ES-I3 (cell line): Measurements from ENCODE around the gene MACROD2.

ENCODE experiments used
- H3K36me3 ChIP-seq: 2 replicates; pipeline ENCODE4 v1.6.1; 2013; ENCODE audit warnings: mild to moderate bottlenecking, low read length, control low read depth, moderate library complexity; ENCODE audit not compliant: insufficient read depth
- H3K4me1 ChIP-seq: 2 replicates; pipeline ENCODE4 v1.6.1; 2013; ENCODE audit warnings: mild to moderate bottlenecking, control low read depth, low read length; ENCODE audit not compliant: insufficient read depth
- H3K9ac ChIP-seq: 2 replicates; pipeline ENCODE4 v1.6.1; 2013; ENCODE audit warnings: low read depth, mild to moderate bottlenecking, low read length, moderate library complexity
- H3K9me3 ChIP-seq: 2 replicates; pipeline ENCODE4 v1.6.1; 2013; ENCODE audit warnings: mild to moderate bottlenecking, low read length, moderate library complexity; ENCODE audit not compliant: control insufficient read depth, insufficient read depth

The MACROD2 gene

DNA sequence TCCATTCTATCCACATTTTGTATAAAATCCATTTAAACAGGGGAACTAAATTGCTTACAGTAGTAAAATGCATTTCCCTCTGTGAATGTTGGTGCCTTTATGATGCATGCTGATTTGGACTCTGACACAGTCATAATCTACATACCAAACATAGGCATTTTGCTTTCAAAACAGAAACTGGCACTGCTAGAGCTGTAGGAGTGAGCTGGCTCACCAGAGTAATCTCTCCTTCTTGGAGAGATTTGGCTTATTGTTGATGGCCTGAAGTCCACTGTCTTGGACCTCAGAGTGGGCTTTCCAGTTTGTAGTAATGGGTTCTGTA is 705.3 kb downstream of the MACROD2 start:
- no peaks in the 10 kb centered on the region for H3K36me3 ChIP-seq
- H3K9ac ChIP-seq, result no peak overlapping the region
- H3K4me1 ChIP-seq, result no peaks in the 10 kb centered on the region
- no peaks in the 10 kb centered on the region for H3K9me3 ChIP-seq

DNA sequence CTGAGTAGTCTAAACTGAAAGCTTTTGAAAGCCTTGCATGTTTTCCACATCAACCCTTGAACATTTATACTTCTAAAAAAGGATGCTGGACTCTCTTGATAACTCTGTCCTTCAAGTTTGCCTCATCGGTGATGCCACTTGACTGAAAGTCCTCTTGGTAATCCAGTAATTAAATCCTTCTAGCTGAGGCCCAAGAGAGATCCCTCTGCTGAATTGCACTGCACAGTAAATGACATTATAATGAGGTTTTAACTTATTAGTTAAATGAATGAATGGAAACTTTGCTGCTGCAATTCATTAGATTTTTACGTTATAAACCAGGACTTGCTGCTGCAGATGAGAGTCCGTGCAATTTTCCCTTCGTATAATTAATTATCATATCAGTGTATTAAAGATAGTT is 706.0 kb downstream of the MACROD2 start:
- Histone ChIP-seq H3K4me1 (no peaks in the 10 kb centered on the region), H3K36me3 (no peaks in the 10 kb centered on the region), H3K9me3 (no peaks in the 10 kb centered on the region), H3K9ac (no peak overlapping the region)

DNA sequence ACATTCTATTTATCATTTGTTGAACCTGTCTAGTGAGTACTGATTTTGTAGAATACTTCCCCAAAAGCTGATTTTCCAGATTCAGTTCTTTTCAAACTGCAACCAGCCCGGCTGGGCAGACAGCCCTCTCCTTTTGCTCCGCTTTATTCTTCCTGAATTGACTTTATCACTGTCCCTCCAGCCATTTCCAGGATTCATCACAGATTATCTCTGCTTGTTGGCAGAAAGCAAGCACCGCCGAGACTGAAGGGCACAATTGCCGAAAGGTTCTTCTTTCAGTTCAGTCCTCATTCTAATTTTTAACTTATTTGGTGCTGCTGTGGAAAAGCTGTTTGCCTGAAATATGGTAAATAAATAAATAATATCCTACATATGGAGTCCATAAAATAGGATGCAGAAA is 711.2 kb downstream of the MACROD2 start:
- H3K36me3 ChIP-seq, result no peaks in the 10 kb centered on the region
- H3K9ac ChIP-seq, result no peak overlapping the region
- H3K4me1 ChIP-seq, result peaks cover 10% of the 10 kb centered on the region; the same call in 1 of the 2 replicates
- H3K9me3 ChIP-seq, result no peaks in the 10 kb centered on the region

DNA sequence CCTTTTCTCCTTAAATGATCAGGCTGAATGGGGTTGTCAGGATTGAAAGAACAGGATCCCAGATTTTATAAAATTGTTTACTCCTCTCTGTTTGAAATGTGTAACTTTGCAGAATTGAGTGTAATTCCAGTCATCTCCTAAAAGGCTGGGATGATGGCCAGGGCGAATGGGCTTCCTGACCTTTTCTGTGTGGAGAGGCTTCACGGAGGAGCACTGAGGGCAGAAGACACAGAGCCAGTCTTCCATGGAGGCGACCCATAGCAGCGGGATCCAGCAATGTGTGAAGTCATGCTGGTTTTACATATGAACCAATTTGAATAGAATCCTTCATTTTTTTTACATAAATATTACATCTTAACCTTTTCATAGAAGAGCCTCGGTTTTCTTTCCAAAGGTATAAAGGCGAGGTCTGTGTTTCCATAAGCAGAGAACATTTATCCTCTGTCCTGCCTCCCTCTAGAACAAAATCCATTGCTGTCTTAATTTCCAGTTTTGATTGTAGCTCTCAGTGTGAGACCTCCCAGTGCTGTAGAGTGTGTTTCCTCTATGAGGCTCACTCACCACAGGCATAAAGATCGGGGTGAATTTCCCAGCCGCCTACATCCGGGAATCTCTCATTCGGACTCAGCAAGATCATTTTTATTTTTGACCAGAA is 711.8 kb downstream of the MACROD2 start:
- no peak overlapping the region for H3K9ac ChIP-seq
- no peaks in the 10 kb centered on the region for H3K36me3 ChIP-seq
- peaks cover 11% of the 10 kb centered on the region for H3K4me1 ChIP-seq

DNA sequence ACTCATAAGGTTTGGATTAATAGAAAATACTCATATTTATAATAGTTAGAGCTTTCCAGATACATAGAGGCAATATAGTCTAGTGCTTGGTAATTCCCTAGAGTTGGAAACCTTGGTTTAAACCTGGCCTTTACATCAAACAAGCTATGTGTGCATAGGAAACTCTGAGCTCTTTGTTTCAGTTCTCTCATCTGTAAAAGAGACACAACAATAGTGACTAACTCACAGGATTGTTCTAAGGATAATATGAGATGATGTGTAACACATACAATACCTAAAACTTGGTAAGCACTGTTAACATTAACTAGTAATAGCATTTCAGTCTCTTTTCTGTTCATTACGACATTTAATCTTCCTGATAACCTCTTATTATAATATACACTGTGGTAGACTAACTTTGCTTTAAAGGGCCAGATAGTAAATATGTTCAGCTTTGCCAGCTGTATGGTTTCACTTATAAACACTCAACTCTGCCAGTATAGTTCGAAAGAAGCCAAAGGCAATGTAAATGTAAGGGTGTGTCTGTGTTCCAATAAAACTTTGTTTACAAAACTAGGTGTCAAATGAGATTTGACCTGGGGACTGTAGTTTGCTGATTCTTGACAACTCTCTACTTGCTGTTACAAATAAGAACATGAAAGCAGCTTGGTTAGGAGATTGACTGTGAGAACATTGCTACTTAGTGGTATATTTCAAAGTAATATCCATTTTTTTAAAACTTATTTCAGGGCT is 712.7 kb downstream of the MACROD2 start:
- H3K36me3 ChIP-seq, result no peaks in the 10 kb centered on the region
- H3K9ac ChIP-seq, result no peak overlapping the region
- H3K4me1 ChIP-seq, result peaks cover 20% of the 10 kb centered on the region
- H3K9me3 ChIP-seq, result no peaks in the 10 kb centered on the region

More for the DNA sequence above, 711.8 kb downstream of the MACROD2 start:
- no peaks in the 10 kb centered on the region for H3K9me3 ChIP-seq

DNA sequence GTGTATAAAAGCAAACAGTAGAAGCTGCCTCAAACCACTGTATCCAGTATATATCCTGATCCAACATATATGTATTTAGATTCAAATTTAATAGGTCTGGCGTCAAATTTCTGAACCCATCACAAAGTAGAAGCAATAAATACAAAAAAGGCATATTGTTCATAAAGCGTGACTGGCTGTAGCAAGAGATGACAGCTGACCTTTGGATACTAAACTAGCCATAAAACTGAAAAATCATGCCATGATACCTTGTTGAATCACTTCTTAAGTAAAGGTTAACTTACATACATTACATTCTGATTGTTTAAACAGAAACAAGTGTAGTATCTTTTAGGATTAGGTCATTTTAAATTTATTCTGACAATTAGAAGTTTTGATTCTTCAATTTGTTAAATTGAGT is 714.1 kb downstream of the MACROD2 start:
- Histone ChIP-seq H3K9me3 (no peaks in the 10 kb centered on the region), H3K9ac (no peak overlapping the region), H3K36me3 (no peaks in the 10 kb centered on the region), H3K4me1 (peaks cover 21% of the 10 kb centered on the region)

DNA sequence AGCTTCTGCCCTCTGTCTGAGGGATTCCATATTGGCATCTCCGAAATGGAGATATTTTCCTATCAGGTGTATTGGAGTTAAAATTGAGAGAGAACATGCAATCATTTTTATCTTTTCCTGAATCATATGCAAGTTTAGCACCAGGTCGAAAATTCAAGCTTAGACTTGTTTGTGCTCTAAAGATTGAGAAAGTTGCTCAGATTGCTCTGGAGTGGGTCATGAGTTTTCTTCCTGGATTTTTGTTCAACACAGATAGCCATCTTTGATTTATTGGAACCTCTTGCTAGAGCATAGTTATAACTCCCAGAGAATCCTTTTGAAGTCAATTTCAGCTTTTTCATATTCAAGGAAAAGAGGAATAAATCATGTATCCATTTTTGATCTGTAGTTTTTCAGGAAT is 715.6 kb downstream of the MACROD2 start:
- Histone ChIP-seq H3K36me3 (no peaks in the 10 kb centered on the region), H3K4me1 (peaks cover 33% of the 10 kb centered on the region), H3K9me3 (no peaks in the 10 kb centered on the region), H3K9ac (no peak overlapping the region)

DNA sequence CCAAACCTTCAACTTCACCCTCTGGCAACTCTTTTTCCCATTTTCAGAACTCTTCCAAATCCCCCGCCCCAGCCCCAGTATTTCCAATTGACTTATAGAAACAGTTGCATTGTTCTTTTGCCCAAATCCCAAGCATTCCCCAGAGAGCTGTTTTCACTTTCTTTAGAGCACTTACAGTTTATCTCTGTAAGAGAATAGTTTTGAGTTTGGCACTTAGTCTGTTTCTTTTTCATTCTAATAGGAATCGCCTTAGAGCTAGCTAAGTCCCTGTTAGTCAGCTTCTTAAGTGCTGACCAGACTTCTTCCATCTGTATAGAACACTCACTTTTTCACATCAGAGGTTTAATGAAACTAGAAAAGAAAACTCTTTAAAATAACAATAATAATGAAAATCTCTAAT is 716.3 kb downstream of the MACROD2 start:
- Histone ChIP-seq H3K36me3 (no peaks in the 10 kb centered on the region), H3K4me1 (peaks cover 37% of the 10 kb centered on the region), H3K9me3 (no peaks in the 10 kb centered on the region), H3K9ac (no peak overlapping the region; the same call in 1 of the 2 replicates)

DNA sequence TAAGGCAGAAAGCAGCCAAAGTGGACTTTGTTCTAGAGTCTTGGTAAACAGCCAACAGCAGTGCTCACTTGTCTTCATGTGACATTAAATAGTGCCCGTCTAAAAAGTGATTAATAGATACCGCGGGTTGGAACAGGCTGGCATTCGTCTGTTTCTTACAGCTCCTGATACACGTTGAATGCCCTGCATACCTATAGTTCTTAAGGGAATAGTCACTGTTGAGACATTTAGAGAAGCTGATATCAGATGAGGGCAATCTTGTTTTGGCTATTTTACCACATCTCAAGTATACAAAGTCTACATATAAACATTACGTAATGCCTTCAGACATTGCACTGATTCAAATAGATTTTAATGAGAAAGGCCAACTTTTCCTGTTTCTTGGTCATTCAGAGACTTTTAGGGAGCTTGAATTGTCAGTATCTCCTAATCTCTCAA is 717.0 kb downstream of the MACROD2 start:
- Histone ChIP-seq H3K9ac (no peak overlapping the region), H3K36me3 (no peaks in the 10 kb centered on the region), H3K4me1 (peaks cover 38% of the 10 kb centered on the region), H3K9me3 (no peaks in the 10 kb centered on the region)

DNA sequence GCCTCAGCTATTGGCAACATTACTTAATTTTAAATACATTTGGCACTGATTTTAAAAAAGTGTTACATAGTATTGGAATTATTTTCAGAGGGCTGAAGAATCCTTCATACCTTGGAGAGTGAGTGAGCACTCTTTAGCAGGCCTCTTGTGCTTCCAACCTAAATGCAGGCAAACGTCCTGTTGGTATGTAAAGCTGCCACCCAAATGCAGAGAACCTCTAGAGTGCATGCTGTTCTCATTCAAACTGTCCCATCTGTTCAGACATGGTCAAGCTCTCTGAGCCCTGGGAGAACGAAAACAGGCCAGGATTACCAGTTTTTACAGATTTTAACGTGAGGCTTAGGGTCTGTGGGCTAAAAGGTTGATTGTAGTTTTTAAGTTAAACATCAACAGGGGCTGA is 720.1 kb downstream of the MACROD2 start:
- no peaks in the 10 kb centered on the region for H3K9me3 ChIP-seq
- no peak overlapping the region for H3K9ac ChIP-seq
- peaks cover 38% of the 10 kb centered on the region for H3K4me1 ChIP-seq
- no peaks in the 10 kb centered on the region for H3K36me3 ChIP-seq

DNA sequence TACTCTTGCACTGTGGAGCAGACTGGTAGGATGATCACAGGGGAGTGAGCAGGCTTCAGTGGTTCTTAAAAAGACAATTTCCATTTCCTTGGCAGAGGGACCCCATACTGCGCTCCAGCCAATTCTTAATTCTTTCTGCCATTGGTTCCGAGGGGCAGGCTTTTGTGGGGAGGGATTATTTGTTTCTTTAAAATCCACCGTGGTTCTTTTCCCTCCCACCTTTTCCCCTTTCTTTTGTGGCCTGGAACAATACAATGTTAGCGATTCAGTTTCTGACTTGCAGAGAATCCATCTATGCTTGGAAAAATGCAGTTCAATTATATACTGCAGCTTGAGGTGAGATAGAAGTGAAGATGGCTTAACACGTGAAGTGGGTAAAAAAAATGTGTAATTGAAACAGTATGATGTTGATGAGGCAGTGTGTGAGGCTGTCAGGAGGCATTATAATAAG is 721.1 kb downstream of the MACROD2 start:
- H3K4me1 ChIP-seq, result peaks cover 29% of the 10 kb centered on the region
- H3K9ac ChIP-seq, result peak overlapping the region; percentile 2; the same call in 1 of the 2 replicates
- H3K9me3 ChIP-seq, result no peaks in the 10 kb centered on the region
- no peaks in the 10 kb centered on the region for H3K36me3 ChIP-seq

DNA sequence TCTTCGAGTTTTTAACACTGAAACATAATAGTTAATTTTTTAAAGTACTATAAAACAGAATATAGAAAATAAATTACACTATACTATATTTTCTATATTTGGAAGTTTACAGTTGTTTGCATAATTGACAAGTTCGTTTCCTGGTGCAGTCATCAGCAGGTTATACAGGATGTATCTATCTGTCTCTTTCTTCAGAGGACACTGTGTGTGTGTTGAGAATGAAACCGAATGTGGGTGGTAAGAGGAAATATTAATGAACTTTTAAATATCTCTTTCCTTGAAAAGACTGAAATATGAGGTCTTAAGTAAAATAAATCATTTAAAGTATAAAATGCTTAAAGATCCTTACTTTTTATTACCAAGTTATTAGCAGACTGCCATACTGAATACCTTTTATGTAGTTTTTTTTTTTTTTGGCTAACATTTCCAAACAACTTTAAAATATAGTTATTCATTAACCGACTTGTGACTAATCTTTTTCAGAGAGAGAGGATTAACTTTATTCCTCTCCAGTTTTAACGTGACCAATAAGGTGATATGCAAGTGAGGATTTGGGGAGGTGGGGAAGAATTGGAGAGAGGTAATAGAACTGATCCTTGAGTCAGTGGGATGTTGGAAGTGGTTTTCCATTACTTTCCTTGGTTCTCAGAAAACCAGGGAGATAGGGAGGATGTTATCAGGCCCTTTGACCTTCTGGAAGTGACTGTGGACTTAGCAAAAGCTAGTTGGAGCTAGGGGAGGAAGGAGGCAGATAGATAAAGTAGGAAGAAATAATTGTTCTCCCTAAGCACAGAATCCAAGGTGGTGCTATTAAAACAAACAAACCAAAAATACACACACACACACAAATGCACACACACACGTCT is 722.1 kb downstream of the MACROD2 start:
- no peak overlapping the region for H3K9ac ChIP-seq
- H3K4me1 ChIP-seq, result peaks cover 25% of the 10 kb centered on the region
- no peaks in the 10 kb centered on the region for H3K36me3 ChIP-seq
- H3K9me3 ChIP-seq, result no peaks in the 10 kb centered on the region

DNA sequence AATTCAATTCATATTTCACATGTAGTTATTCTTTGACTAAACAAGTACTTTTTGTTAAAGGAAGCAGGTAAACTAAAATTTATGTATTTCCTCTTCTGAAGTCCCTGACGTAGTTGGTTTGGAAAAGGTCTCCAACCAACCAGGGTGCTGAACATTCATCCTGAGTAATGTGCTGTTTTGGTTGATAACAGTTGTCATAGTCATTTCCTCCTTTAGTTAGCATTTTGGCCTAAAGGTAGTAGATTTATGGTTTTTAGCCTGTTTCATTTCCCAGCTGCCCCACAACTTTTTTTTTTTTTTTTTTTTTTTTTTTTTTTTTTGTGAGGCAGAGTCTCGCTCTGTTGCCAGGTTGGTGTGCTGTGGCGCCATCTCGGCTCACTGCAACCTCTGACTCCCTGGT is 724.9 kb downstream of the MACROD2 start:
- Histone ChIP-seq H3K9me3 (no peaks in the 10 kb centered on the region), H3K9ac (no peak overlapping the region), H3K4me1 (peaks cover 12% of the 10 kb centered on the region), H3K36me3 (no peaks in the 10 kb centered on the region)

DNA sequence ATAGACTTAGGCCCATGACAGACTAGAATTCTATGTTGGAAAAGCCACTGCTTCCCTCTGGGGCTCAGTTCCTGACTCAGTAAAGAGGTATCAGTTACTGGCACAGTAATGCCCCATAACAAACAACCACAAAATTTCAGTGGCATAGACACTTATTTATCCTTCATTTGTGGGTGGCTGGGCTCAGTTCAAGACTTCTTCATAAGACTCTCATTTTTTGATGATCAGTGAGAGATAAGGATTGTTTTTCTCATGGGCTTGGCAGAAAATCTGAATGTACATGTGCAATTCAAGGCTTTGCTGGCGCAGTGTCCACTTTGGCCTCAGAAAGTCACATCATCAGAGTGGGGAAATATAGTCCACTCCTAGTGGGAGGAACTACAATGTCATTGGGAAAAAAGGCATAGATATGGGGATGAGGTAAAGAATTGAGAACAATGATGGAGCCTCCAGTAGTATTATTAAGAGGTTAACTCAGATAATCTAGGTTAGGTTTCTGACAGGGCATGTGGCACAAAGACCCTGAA is 726.7 kb downstream of the MACROD2 start:
- Histone ChIP-seq H3K36me3 (no peaks in the 10 kb centered on the region), H3K9me3 (no peaks in the 10 kb centered on the region), H3K4me1 (no peaks in the 10 kb centered on the region), H3K9ac (no peak overlapping the region)
